ENCODE results near the gene ZEB1.

The ZEB1 gene

DNA sequence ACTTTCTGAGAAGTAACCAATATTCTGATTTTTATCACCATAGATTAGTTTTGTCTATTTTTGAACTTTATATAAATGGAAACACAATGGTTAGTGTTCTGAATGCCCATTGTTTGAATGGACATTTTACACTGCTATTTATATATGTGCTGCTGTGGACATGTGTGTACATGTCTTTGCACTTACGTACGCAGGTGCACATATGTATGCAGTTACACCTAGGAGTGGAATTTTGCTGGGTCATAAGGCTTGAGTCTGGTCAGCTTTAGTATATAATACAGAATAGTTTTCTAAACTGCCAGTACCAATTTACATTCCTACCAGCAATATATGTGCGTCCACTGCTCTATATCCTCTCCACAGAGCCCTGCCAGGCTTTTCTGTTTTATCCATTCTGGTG, 24.5 kb upstream of the ZEB1 start:
- H4K5ac ChIP-seq (ENCODE audit: low read length) = no peak overlapping the region
- no peaks in the 10 kb centered on the region for H3K79me1 ChIP-seq (ENCODE audit: low read length)
- H2BK5ac ChIP-seq (ENCODE audit: low read length) = no peak overlapping the region
- H3K27ac ChIP-seq (ENCODE audit: low read depth, low read length) = no peak overlapping the region
- no peak overlapping the region for H3K9ac ChIP-seq (ENCODE audit: low read length)
- no peak overlapping the region for H3K4ac ChIP-seq (ENCODE audit: low read depth, low read length)
- no peak overlapping the region for H3K4me2 ChIP-seq (ENCODE audit: low read length)
- H3K79me2 ChIP-seq (ENCODE audit: control insufficient read depth, insufficient read depth, low read length) = no peaks in the 10 kb centered on the region
- no peaks in the 10 kb centered on the region for H3K27me3 ChIP-seq (ENCODE audit: insufficient read depth, low read length, poor library complexity)
- no CpG with 5 or more reads among the region's 3 CpGs for WGBS (ENCODE audit: extremely low coverage, insufficient coverage, low lambda C conversion rate)
- DNase-seq = no peak
- H3K4me1 ChIP-seq (ENCODE audit: control insufficient read depth, low read depth, low read length) = no peaks in the 10 kb centered on the region
- H3K18ac ChIP-seq (ENCODE audit: low read length) = no peak overlapping the region
- H3K4me3 ChIP-seq (ENCODE audit: low read length) = no peak overlapping the region
- no peak overlapping the region for H2AK5ac ChIP-seq (ENCODE audit: low read length)
- H3K36me3 ChIP-seq (ENCODE audit: control insufficient read depth, insufficient read depth, low read length) = no peaks in the 10 kb centered on the region
- no peak overlapping the region for H2BK15ac ChIP-seq (replicated peaks; ENCODE audit: low read depth)
- H3K23ac ChIP-seq (ENCODE audit: low read length) = no peak overlapping the region
- no peak overlapping the region for H3K56ac ChIP-seq (ENCODE audit: low read length)
- H4K8ac ChIP-seq (ENCODE audit: low read depth, low read length) = no peak overlapping the region
- no peak overlapping the region for H2BK120ac ChIP-seq (ENCODE audit: low read depth, low read length)

DNA sequence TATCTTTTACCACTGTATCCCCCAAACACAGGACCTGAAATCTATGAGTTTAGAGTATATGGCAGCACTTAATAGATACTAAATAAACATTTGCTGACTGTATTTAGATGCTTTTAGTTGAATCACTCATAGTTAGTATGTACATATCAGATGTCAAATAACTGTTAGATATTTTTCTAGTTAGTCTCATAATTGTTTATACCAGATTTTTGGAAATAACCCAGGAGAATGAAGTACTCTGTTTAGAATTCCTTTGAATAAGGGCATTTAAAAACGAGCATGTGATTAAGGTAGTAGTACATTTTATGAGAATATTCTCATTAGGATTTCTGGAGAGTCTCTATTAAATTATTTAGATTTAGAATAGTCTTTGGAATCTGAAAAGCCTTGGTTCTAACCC, 22.3 kb upstream of the ZEB1 start:
- no peak overlapping the region for H3K9ac ChIP-seq (ENCODE audit: low read length)
- no peak overlapping the region for H3K27ac ChIP-seq (ENCODE audit: low read depth, low read length)
- no peak overlapping the region for H4K5ac ChIP-seq (ENCODE audit: low read length)
- H3K4me1 ChIP-seq (ENCODE audit: control insufficient read depth, low read depth, low read length) = no peaks in the 10 kb centered on the region
- H4K8ac ChIP-seq (ENCODE audit: low read depth, low read length) = no peak overlapping the region
- no CpG with 5 or more reads among the region's 1 CpG for WGBS (ENCODE audit: extremely low coverage, insufficient coverage, low lambda C conversion rate)
- no peak overlapping the region for H3K18ac ChIP-seq (ENCODE audit: low read length)
- no peaks in the 10 kb centered on the region for H3K36me3 ChIP-seq (ENCODE audit: control insufficient read depth, insufficient read depth, low read length)
- H3K4me2 ChIP-seq (ENCODE audit: low read length) = no peak overlapping the region
- H3K4me3 ChIP-seq (ENCODE audit: low read length) = no peak overlapping the region
- no peaks in the 10 kb centered on the region for H3K27me3 ChIP-seq (ENCODE audit: insufficient read depth, low read length, poor library complexity)
- no peak overlapping the region for H2AK5ac ChIP-seq (ENCODE audit: low read length)
- no peak overlapping the region for H2BK5ac ChIP-seq (ENCODE audit: low read length)
- H3K23ac ChIP-seq (ENCODE audit: low read length) = no peak overlapping the region
- no peak for DNase-seq
- no peak overlapping the region for H2BK15ac ChIP-seq (replicated peaks; ENCODE audit: low read depth)
- no peak overlapping the region for H2BK120ac ChIP-seq (ENCODE audit: low read depth, low read length)
- no peak overlapping the region for H3K56ac ChIP-seq (ENCODE audit: low read length)
- H3K4ac ChIP-seq (ENCODE audit: low read depth, low read length) = no peak overlapping the region
- H3K79me2 ChIP-seq (ENCODE audit: control insufficient read depth, insufficient read depth, low read length) = no peaks in the 10 kb centered on the region
- no peaks in the 10 kb centered on the region for H3K79me1 ChIP-seq (ENCODE audit: low read length)

DNA sequence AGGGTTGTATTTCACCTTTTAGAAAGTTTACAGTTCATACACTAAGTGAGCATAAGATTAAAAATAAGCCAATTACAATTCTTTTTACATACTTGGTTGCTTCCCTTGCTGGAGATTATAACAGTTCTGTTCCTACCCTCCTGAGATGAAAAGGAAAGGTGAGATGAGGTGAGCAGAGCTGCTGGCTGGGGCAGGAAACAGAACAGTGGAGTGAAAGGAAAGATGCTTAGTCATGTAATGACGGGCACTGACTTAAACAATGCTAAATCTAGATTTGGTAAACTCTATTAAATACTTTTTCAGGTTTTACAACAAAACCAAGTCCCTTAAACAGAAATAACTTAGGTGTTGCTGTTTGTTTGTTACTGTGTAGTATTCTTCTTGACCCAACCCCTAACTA, 19.9 kb upstream of the ZEB1 start:
- Histone ChIP-seq H3K18ac (ENCODE audit: low read length) (no peak overlapping the region), H2BK120ac (ENCODE audit: low read depth, low read length) (no peak overlapping the region), H3K9ac (ENCODE audit: low read length) (no peak overlapping the region), H3K27me3 (ENCODE audit: insufficient read depth, low read length, poor library complexity) (no peaks in the 10 kb centered on the region), H3K56ac (ENCODE audit: low read length) (no peak overlapping the region), H4K5ac (ENCODE audit: low read length) (no peak overlapping the region), H2AK5ac (ENCODE audit: low read length) (no peak overlapping the region), H3K79me2 (ENCODE audit: control insufficient read depth, insufficient read depth, low read length) (no peaks in the 10 kb centered on the region), H3K4me3 (ENCODE audit: low read length) (no peak overlapping the region), H2BK15ac (replicated peaks; ENCODE audit: low read depth) (no peak overlapping the region), H4K8ac (ENCODE audit: low read depth, low read length) (no peak overlapping the region), H2BK5ac (ENCODE audit: low read length) (no peak overlapping the region), H3K27ac (ENCODE audit: low read depth, low read length) (no peak overlapping the region), H3K36me3 (ENCODE audit: control insufficient read depth, insufficient read depth, low read length) (no peaks in the 10 kb centered on the region), H3K23ac (ENCODE audit: low read length) (no peak overlapping the region), H3K4me1 (ENCODE audit: control insufficient read depth, low read depth, low read length) (no peaks in the 10 kb centered on the region), H3K4ac (ENCODE audit: low read depth, low read length) (no peak overlapping the region), H3K4me2 (ENCODE audit: low read length) (no peak overlapping the region), H3K79me1 (ENCODE audit: low read length) (no peaks in the 10 kb centered on the region)
- peak; percentile 10 for DNase-seq
- no CpG with 5 or more reads among the region's 1 CpG for WGBS (ENCODE audit: extremely low coverage, insufficient coverage, low lambda C conversion rate)

DNA sequence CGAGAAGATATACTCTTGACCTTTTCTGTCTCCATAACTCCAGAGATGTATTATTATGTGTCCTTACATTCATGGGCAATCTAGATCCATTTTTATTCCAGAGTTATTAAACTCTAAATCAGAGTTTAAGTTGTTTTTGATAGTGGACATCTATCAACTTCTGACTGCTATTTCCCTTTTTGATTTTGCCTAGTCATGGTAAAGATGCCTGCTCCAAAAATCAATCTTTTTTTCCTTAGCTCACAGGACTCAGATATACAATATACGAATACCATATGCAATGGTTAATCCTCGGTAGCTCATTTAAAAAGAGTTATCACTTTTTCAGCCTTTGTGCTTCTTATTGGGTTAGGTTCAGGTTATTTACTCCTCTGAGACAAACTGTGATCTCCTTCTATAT, 15.8 kb upstream of the ZEB1 start:
- WGBS (ENCODE audit: extremely low coverage, insufficient coverage, low lambda C conversion rate) = no CpG with 5 or more reads among the region's 3 CpGs

DNA sequence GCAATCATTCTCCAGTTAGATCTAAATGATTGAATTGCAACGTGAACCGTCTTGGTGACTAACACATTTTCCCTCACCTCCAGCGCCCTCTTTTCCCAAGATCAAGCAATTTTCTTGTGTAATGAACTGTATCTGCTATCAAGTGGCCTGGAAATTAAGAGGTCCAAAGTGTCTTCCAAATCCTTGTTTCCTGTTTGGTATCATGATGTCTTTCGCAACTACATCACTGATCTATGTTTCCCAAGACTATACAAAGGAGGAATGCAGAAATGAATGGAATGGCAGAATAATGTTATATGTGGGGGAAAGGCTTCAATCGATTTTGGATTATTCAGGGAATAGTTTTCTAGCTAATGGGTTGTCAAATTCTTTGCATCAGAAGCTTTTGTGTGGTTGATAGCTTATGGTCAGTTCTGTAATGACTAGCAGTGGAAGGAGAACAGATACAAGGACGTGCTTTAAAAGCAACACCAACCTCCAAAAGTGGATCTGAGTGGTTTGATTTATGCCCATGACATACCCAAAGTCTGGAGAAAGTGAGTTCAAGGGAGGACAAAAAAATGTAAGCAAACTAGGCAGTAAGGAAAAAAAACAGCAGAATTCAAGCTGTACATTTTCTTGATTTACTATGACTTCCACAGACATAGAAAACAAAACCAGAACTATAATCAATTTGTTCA, 14.6 kb upstream of the ZEB1 start:
- Histone ChIP-seq H3K9ac (ENCODE audit: low read length) (no peak overlapping the region), H3K79me1 (ENCODE audit: low read length) (no peaks in the 10 kb centered on the region), H2AK5ac (ENCODE audit: low read length) (no peak overlapping the region), H3K27ac (ENCODE audit: low read depth, low read length) (no peak overlapping the region), H3K18ac (ENCODE audit: low read length) (no peak overlapping the region), H3K79me2 (ENCODE audit: control insufficient read depth, insufficient read depth, low read length) (no peaks in the 10 kb centered on the region), H4K8ac (ENCODE audit: low read depth, low read length) (no peak overlapping the region), H3K36me3 (ENCODE audit: control insufficient read depth, insufficient read depth, low read length) (no peaks in the 10 kb centered on the region), H3K56ac (ENCODE audit: low read length) (no peak overlapping the region), H3K27me3 (ENCODE audit: insufficient read depth, low read length, poor library complexity) (no peaks in the 10 kb centered on the region), H2BK120ac (ENCODE audit: low read depth, low read length) (no peak overlapping the region), H4K5ac (ENCODE audit: low read length) (no peak overlapping the region), H2BK5ac (ENCODE audit: low read length) (no peak overlapping the region), H2BK15ac (replicated peaks; ENCODE audit: low read depth) (no peak overlapping the region), H3K4me2 (ENCODE audit: low read length) (no peak overlapping the region), H3K4me1 (ENCODE audit: control insufficient read depth, low read depth, low read length) (no peaks in the 10 kb centered on the region), H3K4ac (ENCODE audit: low read depth, low read length) (no peak overlapping the region), H3K4me3 (ENCODE audit: low read length) (no peak overlapping the region), H3K23ac (ENCODE audit: low read length) (no peak overlapping the region)
- no CpG with 5 or more reads among the region's 6 CpGs for WGBS (ENCODE audit: extremely low coverage, insufficient coverage, low lambda C conversion rate)
- DNase-seq = no peak

More for the DNA sequence above, 15.8 kb upstream of the ZEB1 start:
- no peak overlapping the region for H4K8ac ChIP-seq (ENCODE audit: low read depth, low read length)
- no peak overlapping the region for H3K23ac ChIP-seq (ENCODE audit: low read length)
- DNase-seq = no peak
- H3K36me3 ChIP-seq (ENCODE audit: control insufficient read depth, insufficient read depth, low read length) = no peaks in the 10 kb centered on the region
- H3K4ac ChIP-seq (ENCODE audit: low read depth, low read length) = no peak overlapping the region
- no peak overlapping the region for H3K27ac ChIP-seq (ENCODE audit: low read depth, low read length)
- no peaks in the 10 kb centered on the region for H3K79me1 ChIP-seq (ENCODE audit: low read length)
- no peak overlapping the region for H2AK5ac ChIP-seq (ENCODE audit: low read length)
- H3K79me2 ChIP-seq (ENCODE audit: control insufficient read depth, insufficient read depth, low read length) = no peaks in the 10 kb centered on the region
- no peaks in the 10 kb centered on the region for H3K4me1 ChIP-seq (ENCODE audit: control insufficient read depth, low read depth, low read length)
- H3K18ac ChIP-seq (ENCODE audit: low read length) = no peak overlapping the region
- no peak overlapping the region for H3K4me2 ChIP-seq (ENCODE audit: low read length)
- no peak overlapping the region for H2BK120ac ChIP-seq (ENCODE audit: low read depth, low read length)
- no peaks in the 10 kb centered on the region for H3K27me3 ChIP-seq (ENCODE audit: insufficient read depth, low read length, poor library complexity)
- H3K9ac ChIP-seq (ENCODE audit: low read length) = no peak overlapping the region
- no peak overlapping the region for H2BK5ac ChIP-seq (ENCODE audit: low read length)
- no peak overlapping the region for H4K5ac ChIP-seq (ENCODE audit: low read length)
- H2BK15ac ChIP-seq (replicated peaks; ENCODE audit: low read depth) = no peak overlapping the region
- H3K56ac ChIP-seq (ENCODE audit: low read length) = no peak overlapping the region
- H3K4me3 ChIP-seq (ENCODE audit: low read length) = no peak overlapping the region

DNA sequence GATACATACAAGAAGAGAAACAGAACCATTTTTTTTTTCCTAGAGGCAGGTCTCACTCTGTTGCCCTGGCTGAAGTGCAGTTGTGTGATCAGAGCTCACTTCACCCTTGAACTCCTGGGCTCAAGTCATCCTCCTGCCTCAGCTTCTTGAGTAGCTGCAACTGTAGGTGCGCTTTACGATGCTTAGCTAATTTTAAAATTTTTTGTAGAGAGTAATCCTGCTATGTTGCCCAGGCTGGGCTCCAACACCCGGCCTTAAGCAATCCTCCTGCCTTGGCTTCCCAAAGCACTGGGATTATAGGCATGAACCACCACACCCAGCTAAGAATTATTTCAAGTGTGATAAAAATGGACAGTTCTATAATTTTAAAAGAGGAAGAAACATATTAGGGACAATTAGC, 5.6 kb upstream of the ZEB1 start:
- Histone ChIP-seq H3K79me2 (ENCODE audit: control insufficient read depth, insufficient read depth, low read length) (no peaks in the 10 kb centered on the region), H4K8ac (ENCODE audit: low read depth, low read length) (no peak overlapping the region), H4K5ac (ENCODE audit: low read length) (no peak overlapping the region), H3K23ac (ENCODE audit: low read length) (no peak overlapping the region), H3K56ac (ENCODE audit: low read length) (no peak overlapping the region), H3K27me3 (ENCODE audit: insufficient read depth, low read length, poor library complexity) (no peaks in the 10 kb centered on the region), H3K4me2 (ENCODE audit: low read length) (no peak overlapping the region), H2BK15ac (replicated peaks; ENCODE audit: low read depth) (no peak overlapping the region), H2BK5ac (ENCODE audit: low read length) (no peak overlapping the region), H2BK120ac (ENCODE audit: low read depth, low read length) (no peak overlapping the region), H3K36me3 (ENCODE audit: control insufficient read depth, insufficient read depth, low read length) (no peaks in the 10 kb centered on the region), H3K27ac (ENCODE audit: low read depth, low read length) (no peak overlapping the region), H2AK5ac (ENCODE audit: low read length) (no peak overlapping the region), H3K4ac (ENCODE audit: low read depth, low read length) (no peak overlapping the region), H3K79me1 (ENCODE audit: low read length) (no peaks in the 10 kb centered on the region), H3K9ac (ENCODE audit: low read length) (no peak overlapping the region), H3K4me1 (ENCODE audit: control insufficient read depth, low read depth, low read length) (no peaks in the 10 kb centered on the region), H3K18ac (ENCODE audit: low read length) (no peak overlapping the region), H3K4me3 (ENCODE audit: low read length) (no peak overlapping the region)
- no CpG with 5 or more reads among the region's 3 CpGs for WGBS (ENCODE audit: extremely low coverage, insufficient coverage, low lambda C conversion rate)
- no peak for DNase-seq
